Measurements from ENCODE around the gene MDH2. TPM values are rescaled to one million over a fixed set of nuclear protein-coding genes. Genes with fewer than 3 reads are reported as not detected.
"Not testable (repeated sequence)": the region's sequence is repeated elsewhere in the genome, so short reads cannot be mapped to it uniquely, and the experiment has no call there.

MDH2 gene
- total and polyA plus RNA-seq, 2 of the 8 experiments (the other 6 are each of a cell fraction or from before 2014, with no cell fraction given), result 203 to 254 TPM

DNA sequence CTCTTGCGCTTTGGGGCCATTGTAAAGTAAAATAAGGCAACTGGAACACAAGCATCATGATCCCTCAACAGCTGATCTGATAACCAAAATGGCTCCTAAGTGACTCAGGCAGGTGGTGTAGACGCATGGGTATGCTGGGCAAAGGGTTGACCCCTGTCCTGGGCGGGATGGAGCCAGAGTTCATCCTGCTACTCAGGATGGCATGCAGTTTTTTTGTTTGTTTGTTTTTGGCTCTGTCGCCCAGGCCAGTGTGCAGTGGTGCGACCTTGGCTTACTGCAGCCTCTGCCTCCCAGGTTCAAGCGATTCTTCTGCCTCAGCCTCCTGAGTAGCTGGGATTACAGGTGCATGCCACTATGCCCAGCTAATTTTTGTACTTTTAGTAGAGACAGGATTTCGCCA is 10.8 kb downstream of the MDH2 start:
- not testable (repeated sequence) for H4K91ac ChIP-seq (replicated peaks; ENCODE audit: insufficient read length, low read length); H2AFZ ChIP-seq (ENCODE audit: low read length); H4K8ac ChIP-seq (ENCODE audit: extremely low read depth, insufficient read depth, low read length); H3K56ac ChIP-seq (replicated peaks; ENCODE audit: insufficient read length, low read depth, low read length); H3K14ac ChIP-seq (ENCODE audit: insufficient read length); H3K9me3 ChIP-seq (ENCODE audit: insufficient read depth in 2 of 2, low read depth in 1 of 2, low read length in 1 of 2); H2BK15ac ChIP-seq (ENCODE audit: low read length); H3K27ac ChIP-seq (ENCODE audit: low read depth, low read length); DNase-seq (ENCODE audit: low read depth in 1 of 2, low spot score in 2 of 2); H3K18ac ChIP-seq (ENCODE audit: extremely low read depth, low read length); H3K4me1 ChIP-seq (replicated peaks in 1 of 4; ENCODE audit: control insufficient read depth in 3 of 4, insufficient read depth in 4 of 4, low read length in 3 of 4); H3K23me2 ChIP-seq (ENCODE audit: low read depth, low read length); H3K79me1 ChIP-seq (ENCODE audit: low read depth, low read length); H3K27me3 ChIP-seq (replicated peaks in 1 of 4; ENCODE audit: control insufficient read depth in 3 of 4, extremely low read depth in 1 of 4, insufficient read depth in 3 of 4, low read length in 3 of 4); H3K4me2 ChIP-seq (ENCODE audit: insufficient read depth in 1 of 2, low read depth in 2 of 2, low read length in 2 of 2); H2BK120ac ChIP-seq (replicated peaks; ENCODE audit: low read depth, low read length); H2BK20ac ChIP-seq (ENCODE audit: low read length); H2BK12ac ChIP-seq (ENCODE audit: low read depth, low read length); H3K4ac ChIP-seq (replicated peaks; ENCODE audit: insufficient read length, low read depth, low read length); H2BK5ac ChIP-seq (ENCODE audit: low read depth, low read length); H4K5ac ChIP-seq (ENCODE audit: insufficient read length, low read depth, low read length); H3K23ac ChIP-seq (ENCODE audit: insufficient read length); FAIRE-seq; H3K9ac ChIP-seq (replicated peaks in 1 of 4; ENCODE audit: extremely low read depth in 1 of 4, low read depth in 3 of 4, low read length in 3 of 4); H3K4me3 ChIP-seq (ENCODE audit: extremely low read depth in 1 of 4, insufficient read depth in 2 of 4, low read depth in 3 of 4, low read length in 4 of 4); H2AK5ac ChIP-seq (ENCODE audit: low read depth, low read length)
- CTCF ChIA-PET (ENCODE audit: partially characterized antibody), result interaction anchor here (1.4 to 2.2 kb wide), 2 partner anchors 10 to 72 kb away, joined by 5 to 9 read pairs; no protein-coding TSS in a partner anchor
- POLR2A ChIA-PET (ENCODE audit: partially characterized antibody), result interaction anchor here (2.8 to 15.6 kb wide), 2 partner anchors 10 to 11 kb away, joined by 9 to 127 read pairs; partner anchors contain the start of genes MDH2 and STYXL1
- Histone ChIP-seq H3K36me3 (ENCODE audit: control insufficient read depth in 2 of 4, insufficient read depth in 4 of 4, low read length in 3 of 4) (peaks cover 41 to 88% (median 72%) of the 10 kb centered on the region in 4 experiments), H4K20me1 (replicated peaks in 1 of 2; ENCODE audit: control insufficient read depth in 1 of 2, insufficient read depth in 2 of 2, low read length in 2 of 2) (peaks cover 9 to 19% of the 10 kb centered on the region in 2 experiments), H3K79me2 (ENCODE audit: control insufficient read depth in 1 of 2, insufficient read depth in 2 of 2, low read length in 2 of 2) (peaks cover 3 to 24% of the 10 kb centered on the region in 2 experiments; a peak in 2 of 4 replicates)
- WGBS, 2 experiments (ENCODE audit: extremely low coverage in 1 of 2, insufficient coverage in 1 of 2, insufficient read length in 1 of 2, insufficient replicate concordance in 2 of 2, low coverage in 1 of 2, low lambda C conversion rate in 2 of 2, missing lambda C conversion rate in 1 of 2), result 91% methylated on average over 7 of the region's 7 CpGs; no CpG with 5 or more reads in 1 of the 2 experiments
